ENCODE results near the gene ANGPTL7.
"Not testable (repeated sequence)": the region's sequence is repeated elsewhere in the genome, so short reads cannot be mapped to it uniquely, and the experiment has no call there.

Gene ANGPTL7

GRCh38 chr1:11188858-11189451, at the start of gene ANGPTL7:
ANGPTL7 (plus strand) TSS chr1:11189355; CDS start chr1:11189580, 225 bp downstream.
- DNase-seq (ENCODE audit: low read depth), result no peak

DNA sequence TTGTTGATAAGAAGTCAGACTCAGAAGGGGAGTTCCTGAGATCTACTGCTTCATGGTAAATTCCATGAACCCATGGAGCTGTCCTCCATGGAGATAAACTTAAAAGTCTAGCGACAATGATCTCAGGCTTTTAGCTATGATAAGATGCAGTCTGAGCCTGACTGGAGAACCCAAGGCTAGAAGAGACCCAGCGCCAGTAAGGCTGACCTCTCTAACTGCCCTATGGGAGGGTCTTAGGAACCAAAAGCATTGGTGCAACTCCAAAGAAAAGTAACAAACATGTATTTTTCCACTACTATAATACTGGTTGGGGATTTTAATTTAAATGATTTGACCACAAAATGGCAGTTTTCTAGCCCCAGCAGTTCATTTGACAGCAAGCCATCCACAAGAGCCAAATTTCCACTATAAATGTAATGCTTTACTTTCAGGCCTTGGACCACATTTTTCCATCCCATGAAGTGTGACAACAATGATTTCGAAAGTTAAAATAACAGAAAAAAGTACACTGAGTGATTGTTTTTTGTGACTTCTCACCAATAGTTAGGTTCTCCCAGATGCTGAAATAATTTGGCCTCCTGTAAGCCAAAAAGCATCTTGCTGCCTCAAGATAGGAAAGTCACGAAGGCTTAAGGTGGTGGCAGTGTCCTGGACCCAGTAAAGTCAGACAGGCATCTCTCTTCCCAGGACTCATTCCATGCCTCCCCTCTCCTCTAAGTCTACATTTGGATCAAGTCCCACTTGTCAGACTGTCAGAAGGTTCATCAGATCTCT, 46.4 kb upstream of the ANGPTL7 start:
- no peak for DNase-seq (ENCODE audit: low read depth)

GRCh38 chr1:11143401-11143800, 45.8 kb upstream of the ANGPTL7 start:
- no peak for DNase-seq (ENCODE audit: low read depth)

- DNase-seq (ENCODE audit: low read depth), result no peak
These were observed 45.2 kb upstream of the ANGPTL7 start for GRCh38 chr1:11143907-11144306.

DNA sequence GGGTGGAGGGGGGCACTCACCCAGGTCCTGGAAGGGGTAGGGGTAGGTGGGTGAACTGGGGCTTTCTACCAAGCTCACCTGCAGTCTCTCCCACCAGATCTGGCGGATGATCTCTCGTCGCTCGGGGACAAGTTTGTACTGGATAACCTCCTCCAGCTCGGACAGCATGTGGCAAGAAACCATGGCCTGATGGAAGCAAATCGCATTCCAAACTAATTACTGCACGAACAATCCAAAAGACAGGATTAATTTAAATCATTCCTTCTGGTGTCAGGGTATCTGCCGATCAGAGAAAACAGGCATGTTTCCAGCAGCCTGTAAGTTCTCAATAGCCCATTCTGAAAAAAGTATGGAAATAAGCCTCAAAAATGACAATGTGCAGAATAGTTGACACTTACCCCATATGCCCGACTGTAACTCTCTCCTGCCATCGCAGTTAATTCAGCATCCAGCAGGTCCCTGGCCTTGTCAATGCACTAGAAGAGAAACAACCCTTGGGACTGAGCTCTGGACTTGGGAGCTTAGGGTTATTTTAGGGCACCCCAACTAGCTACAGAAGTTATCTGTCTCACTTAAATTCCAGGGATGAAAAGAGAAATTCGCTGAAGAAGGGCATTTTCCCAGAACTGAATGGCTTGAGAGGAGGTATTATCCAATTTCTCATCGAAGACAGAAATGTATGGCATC, 44.4 kb upstream of the ANGPTL7 start:
- no peak for DNase-seq (ENCODE audit: low read depth)

GRCh38 chr1:11145741-11146140, 43.4 kb upstream of the ANGPTL7 start:
- no peak for DNase-seq (ENCODE audit: low read depth)

- DNase-seq (ENCODE audit: low read depth), result no peak
These were observed 41.9 kb upstream of the ANGPTL7 start for GRCh38 chr1:11147197-11147770.

DNA sequence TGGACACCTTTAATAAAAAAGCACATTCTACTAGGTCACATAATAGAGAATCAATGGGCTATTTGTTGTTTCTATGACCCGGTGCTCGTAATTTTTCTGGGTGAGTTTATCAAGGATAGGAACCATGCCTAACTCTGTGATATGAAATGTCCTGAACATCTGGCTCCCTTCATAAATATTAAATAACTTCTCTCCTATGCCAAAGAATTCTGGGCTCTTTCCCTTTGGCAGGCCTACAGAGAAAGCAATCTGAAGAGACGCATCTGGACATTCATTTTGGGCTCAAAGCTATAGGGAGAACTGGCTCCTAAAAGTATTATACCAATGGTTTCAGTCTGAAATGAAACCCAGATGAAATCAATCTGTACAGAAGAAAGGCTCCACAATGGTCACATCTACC, 38.8 kb upstream of the ANGPTL7 start:
- DNase-seq (ENCODE audit: low read depth), result no peak

DNA sequence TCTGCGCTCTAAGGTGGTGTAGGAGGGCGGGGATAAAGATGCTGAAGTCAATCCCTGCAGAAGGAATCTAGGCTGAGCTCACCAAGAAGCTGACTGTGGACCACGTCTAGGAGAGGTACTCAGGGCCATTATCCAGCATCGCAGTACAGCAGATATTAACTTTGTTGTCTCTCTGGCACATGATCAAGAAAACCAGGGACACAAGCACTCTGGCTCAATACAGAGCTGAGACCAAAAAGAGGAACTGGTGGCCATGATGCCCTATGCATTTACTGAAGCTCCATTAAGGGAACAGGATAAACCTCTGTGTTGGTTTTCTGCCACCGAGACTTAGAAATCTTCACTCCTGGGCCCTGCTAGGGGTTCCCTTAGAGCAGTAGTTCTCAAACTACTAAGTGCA, 38.0 kb upstream of the ANGPTL7 start:
- DNase-seq (ENCODE audit: low read depth), result no peak

DNA sequence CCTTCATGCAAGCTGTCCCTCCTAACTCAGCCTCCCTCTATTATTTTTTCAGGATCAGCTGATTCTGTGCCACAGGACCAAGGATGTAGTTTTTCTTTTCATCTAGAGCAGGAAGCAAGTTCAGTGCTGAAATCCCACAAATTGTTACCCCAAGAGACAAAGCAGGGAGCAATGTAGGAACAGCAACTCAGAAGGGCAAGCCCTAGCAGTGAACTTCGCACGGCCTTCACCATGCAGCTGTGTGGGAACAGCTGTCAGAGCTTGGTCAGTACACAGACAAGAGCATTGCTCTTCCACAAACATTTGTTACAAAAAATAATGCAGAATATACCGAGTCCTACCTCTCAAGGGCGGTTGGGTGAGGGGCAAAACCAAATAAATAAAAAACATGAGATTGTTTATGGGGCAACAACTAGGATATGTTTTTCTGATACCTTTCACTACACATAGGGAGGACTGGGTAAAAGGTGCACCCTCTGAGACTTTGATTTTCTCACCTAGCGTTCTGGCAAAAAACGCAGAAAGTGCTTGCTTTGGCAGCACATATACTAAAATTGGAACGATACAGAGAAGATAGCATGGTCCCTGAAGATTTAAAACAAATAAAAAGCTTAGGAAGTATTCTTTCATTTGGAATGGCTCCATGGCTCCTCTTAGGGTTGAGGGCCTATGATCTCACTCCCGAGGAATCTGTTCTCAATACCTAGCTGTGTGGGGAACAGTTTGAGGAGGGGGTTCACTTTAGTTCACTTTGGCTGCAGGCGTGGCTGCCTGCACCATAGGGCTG, 37.1 kb upstream of the ANGPTL7 start:
- no peak for DNase-seq (ENCODE audit: low read depth)

DNA sequence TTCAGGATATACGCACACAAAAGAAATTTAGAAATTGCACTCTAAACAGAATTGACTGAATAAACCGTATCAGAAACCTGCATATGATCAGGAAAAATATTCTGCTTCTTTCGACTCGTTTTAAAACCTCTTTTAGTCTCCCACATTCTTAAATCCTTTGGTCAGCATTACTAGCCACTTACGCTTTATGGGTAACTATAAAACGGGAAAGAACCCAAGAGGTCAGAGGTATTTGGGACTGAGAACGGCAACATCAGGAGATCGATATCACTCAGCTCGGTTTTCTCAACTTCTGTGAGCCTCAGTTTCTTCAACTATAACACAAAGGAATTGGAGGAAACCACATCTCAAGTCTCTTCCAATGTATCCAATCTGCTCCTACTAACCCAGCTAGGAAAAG, 36.4 kb upstream of the ANGPTL7 start:
- no peak for DNase-seq (ENCODE audit: low read depth)

DNA sequence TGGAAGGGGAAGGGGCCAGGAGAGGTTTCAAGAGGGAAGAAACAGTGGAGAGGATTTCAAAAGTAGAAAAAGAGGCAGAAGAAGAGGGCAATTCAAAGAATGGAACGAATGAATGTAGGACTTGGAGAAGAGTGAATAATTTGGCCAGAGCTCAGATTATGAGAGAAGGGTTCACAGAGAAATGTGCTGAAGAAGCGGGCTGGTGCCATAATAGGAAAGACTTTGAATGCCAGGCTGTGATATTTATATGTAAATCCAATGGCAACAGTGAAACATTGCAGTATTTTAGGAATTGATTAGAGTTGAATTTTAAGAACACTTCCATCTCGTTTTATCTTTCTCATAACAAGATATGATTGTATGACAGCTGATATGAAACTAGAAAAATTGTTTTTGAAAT, 36.0 kb upstream of the ANGPTL7 start:
- DNase-seq (ENCODE audit: low read depth), result no peak

DNA sequence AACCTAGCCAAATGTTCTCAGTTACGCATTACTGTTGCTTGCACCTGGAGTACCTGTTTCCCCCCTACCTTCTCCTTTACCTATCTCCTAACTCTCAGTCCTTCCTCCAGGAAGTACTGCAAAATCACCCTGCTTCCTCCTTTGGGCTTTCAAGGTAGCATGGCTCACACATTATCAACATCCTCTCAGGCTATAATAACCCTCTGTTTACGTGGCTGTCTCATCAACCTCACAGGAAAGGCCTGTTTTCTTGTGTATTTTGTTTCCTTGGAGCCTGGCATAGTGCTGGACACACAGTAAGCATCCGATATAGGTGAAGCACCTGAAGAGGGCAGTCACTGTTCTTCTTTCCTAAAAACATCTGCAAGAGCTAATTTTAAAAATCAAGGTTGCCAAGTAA, 32.7 kb upstream of the ANGPTL7 start:
- no peak for DNase-seq (ENCODE audit: low read depth)

DNA sequence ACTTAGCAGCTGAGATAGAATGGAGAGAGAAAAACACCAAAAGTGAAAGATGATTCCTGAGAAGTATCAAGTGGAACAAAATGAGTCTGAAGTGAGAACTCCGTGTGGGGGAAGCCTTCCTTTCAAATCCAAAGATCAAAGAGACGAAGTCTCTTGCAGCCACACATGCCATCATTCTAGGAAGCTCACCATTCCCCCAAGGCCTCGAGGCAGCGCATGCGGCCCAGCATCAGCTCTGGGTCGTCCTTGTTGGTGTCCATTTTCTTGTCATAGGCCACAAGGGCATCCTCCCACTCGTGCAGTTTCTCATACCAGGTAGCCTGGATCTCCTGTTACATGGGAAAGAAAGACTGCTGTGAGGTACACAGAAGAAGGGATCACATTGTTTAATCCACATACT, 32.2 kb upstream of the ANGPTL7 start:
- no peak for DNase-seq (ENCODE audit: low read depth)

DNA sequence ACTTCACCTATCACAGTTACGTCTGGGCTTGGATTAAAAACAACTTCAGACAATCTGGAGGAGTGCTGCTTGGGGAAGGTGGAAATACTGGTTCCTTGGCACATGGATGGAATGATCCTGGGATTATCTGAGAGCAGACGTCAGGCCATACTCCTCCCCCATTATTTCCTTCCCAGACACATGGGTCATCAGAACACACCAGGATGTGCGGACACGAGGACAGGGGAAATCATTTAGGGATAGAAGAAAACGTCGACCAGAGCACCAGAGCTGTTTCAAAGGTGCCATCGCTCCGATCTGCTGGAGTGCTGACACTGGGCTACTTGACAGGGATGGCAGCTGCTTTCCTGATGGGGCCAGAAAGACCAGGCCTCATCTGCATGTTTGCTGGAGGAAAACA, 31.8 kb upstream of the ANGPTL7 start:
- DNase-seq (ENCODE audit: low read depth), result no peak

DNA sequence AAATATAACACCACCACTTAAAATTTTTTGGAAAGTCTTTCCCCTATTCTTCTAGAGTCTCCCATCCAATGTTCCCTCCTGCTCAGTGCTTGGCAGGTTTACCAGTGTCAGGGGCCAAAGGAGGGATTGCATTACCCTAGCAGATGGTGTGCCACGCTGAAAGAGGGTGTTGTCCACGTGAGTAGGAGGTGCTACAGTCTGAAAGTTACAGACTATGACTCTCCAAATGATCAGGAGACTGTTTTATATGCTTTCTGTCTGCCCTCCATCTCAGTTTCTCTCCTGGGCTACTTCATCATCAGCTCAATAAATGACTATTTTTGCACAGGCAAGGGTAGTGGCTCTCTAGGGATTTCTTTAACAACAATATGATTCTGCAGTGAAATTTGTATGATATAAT, 31.3 kb upstream of the ANGPTL7 start:
- DNase-seq (ENCODE audit: low read depth), result no peak

DNA sequence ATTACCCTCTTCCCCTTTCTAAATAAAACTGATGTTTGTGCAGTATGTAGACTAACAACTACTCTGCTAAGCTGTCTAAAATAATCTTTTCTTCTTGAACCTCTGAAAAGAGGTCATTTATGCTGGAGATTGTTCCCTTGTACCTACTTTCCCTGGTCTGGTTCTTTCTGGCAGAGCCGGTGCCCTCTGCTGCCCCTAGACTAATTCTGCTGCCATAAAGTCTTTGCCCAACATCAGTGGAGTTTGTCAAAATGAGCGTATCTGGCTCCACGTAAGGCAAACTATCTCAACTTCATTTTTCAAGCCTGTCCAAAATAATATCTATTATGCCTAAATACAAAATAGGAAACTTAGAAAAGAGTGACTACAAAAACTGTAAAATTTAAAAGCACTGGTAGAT, 30.9 kb upstream of the ANGPTL7 start:
- DNase-seq (ENCODE audit: low read depth), result no peak

GRCh38 chr1:11158720-11159321, 30.3 kb upstream of the ANGPTL7 start:
- DNase-seq (ENCODE audit: low read depth), result no peak

DNA sequence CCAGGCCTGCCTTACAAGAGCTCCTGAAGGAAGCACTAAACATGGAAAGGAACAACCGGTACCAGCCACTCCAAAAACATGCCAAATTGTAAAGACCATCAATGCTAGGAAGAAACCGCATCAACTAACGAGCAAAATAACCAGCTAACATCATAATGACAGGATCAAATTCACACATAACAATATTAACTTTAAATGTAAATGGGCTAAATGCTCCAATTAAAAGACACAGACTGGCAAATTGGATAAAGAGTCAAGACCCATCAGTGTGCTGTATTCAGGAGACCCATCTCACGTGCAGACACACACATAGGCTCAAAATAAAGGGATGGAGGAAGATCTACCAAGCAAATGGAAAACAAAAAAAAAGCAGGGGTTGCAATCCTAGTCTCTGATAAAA, 26.4 kb upstream of the ANGPTL7 start:
- not testable (repeated sequence) for DNase-seq (ENCODE audit: low read depth)

DNA sequence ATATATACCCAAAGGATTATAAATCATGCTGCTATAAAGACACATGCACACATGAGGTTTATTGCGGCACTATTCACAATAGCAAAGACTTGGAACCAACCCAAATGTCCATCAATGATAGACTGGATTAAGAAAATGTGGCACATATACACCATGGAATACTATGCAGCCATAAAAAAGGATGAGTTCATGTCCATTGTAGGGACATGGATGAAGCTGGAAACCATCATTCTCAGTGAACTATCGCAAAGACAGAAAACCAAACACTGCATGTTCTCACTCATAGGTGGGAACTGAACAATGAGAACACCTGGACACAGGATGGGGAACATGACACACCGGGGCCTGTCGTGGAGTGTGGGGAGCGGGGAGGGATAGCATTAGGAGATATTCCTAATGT, 22.4 kb upstream of the ANGPTL7 start:
- not testable (repeated sequence) for DNase-seq (ENCODE audit: low read depth)

GRCh38 chr1:11168731-11169130, 20.4 kb upstream of the ANGPTL7 start:
- no peak for DNase-seq (ENCODE audit: low read depth)

DNA sequence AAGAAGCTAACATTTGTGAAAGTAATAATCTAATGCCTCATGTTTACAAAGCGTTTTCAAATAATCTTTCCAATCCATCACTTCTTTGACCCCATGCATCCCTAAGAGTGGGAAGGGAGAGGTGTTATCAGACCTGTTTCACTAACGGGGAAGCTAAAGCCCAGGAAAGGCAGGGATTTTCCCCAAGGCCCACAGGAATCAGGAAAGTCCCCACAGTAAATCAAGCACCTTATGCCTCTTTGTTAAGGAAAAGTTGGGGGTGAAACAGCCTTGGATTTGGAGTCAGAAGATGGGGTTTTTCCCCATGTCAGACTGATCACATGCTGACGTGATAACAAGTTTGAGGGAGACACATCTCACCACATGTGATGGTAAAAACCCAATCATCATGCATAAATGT, 20.0 kb upstream of the ANGPTL7 start:
- no peak for DNase-seq (ENCODE audit: low read depth)
